Endothelial cell of umbilical vein (primary cell): ENCODE results near the gene EHMT1. TPM values are rescaled to one million over a fixed set of nuclear protein-coding genes. Genes with fewer than 3 reads are reported as not detected.

Experiments used
- BruUV-seq: library from RNA; stranded (reverse); fragments of 400-500 nt; replicated peaks from 2 replicates; lab custom pipeline; 2021; lab: Mats Ljungman, UMichigan
- CTCF ChIA-PET: fragments of 300-600, 350-600 bp; sonication (Branson Sonifier 250); formaldehyde crosslinking; loops from one replicate; lab custom pipeline; 2021; ENCODE audit warnings: antibody characterized with exemption, inconsistent platforms; lab: Charles Lee
- POLR2A ChIA-PET: fragments of 300-600, 350-600 bp; sonication (Branson Sonifier 250); formaldehyde crosslinking; loops from one replicate; lab custom pipeline; 2021; ENCODE audit warnings: antibody characterized with exemption, inconsistent platforms; lab: Charles Lee
- DNase-seq: peaks from one replicate; pipeline ENCODE4 v3.0.0-alpha.2; 2011; ENCODE audit warnings: low read depth, low spot score
- FAIRE-seq: peaks from 2 replicates; lab custom pipeline; 2011; peaks lifted over from hg19 to GRCh38; lab: Jason Lieb, UNC
- H2AFZ ChIP-seq: 2 replicates; pipeline ENCODE4 v1.6.0; 2012; ENCODE audit warnings: low read depth, low read length, control low read depth, inconsistent platforms
- H3K27ac ChIP-seq: 2 replicates; pipeline ENCODE4 v1.5.1; 2011; ENCODE audit warnings: low read depth, mild to moderate bottlenecking, control low read depth, low read length, moderate library complexity; ENCODE audit not compliant: insufficient read depth
- H3K27me3 ChIP-seq, 2 experiments: 2 replicates each; pipeline versions ENCODE4 v1.6.0 to v1.6.1; 2011; ENCODE audit warnings: low read length in 2 of 2, mixed read lengths in 1 of 2; ENCODE audit not compliant: control insufficient read depth in 2 of 2, insufficient read depth in 2 of 2
- H3K36me3 ChIP-seq, 2 experiments: 2 replicates in 1 of 2; 3 replicates in 1 of 2; pipeline ENCODE4 v1.5.1; 2011; ENCODE audit warnings: low read length in 2 of 2, mild to moderate bottlenecking in 1 of 2, moderate library complexity in 1 of 2; ENCODE audit not compliant: control insufficient read depth in 2 of 2, insufficient read depth in 2 of 2; ENCODE audit errors: extremely low read depth in 1 of 2
- H3K4me1 ChIP-seq: 3 replicates; pipeline ENCODE4 v1.5.1; 2011; ENCODE audit warnings: mild to moderate bottlenecking, low read length; ENCODE audit not compliant: control insufficient read depth, insufficient read depth; ENCODE audit errors: extremely low read depth
- H3K4me2 ChIP-seq: 2 replicates; pipeline ENCODE4 v1.6.1; 2011; ENCODE audit warnings: low read length, control low read depth, mixed read lengths; ENCODE audit not compliant: insufficient read depth
- H3K4me3 ChIP-seq, 3 experiments: fragments of 200-600 bp in 1 of 3; sonication (generic), shearing (Covaris generic) in 1 of 3; replicated peaks in 1 of 3; 2 replicates each; pipeline ENCODE4 v1.5.1; 2011 to 2016; ENCODE audit warnings: control low read depth in 3 of 3, low read length in 3 of 3, mild to moderate bottlenecking in 2 of 3, inconsistent platforms in 1 of 3, low read depth in 1 of 3, moderate library complexity in 1 of 3; ENCODE audit not compliant: insufficient read depth in 1 of 3
- H3K79me2 ChIP-seq: 2 replicates; pipeline ENCODE4 v1.6.0; 2012; ENCODE audit warnings: low read length, inconsistent platforms; ENCODE audit not compliant: control insufficient read depth, insufficient read depth
- H3K9ac ChIP-seq: replicated peaks from 2 replicates; pipeline ENCODE3; 2011; ENCODE audit warnings: low read length, control low read depth; ENCODE audit not compliant: insufficient read depth; ENCODE audit errors: extremely low read depth
- H3K9me1 ChIP-seq: replicated peaks from 3 replicates; pipeline ENCODE4 v1.6.0; 2011; ENCODE audit warnings: mild to moderate bottlenecking, low read length; ENCODE audit not compliant: control insufficient read depth, insufficient read depth; ENCODE audit errors: extremely low read depth
- H3K9me3 ChIP-seq: replicated peaks from 2 replicates; pipeline ENCODE4 v1.5.1; 2012; ENCODE audit warnings: low read length, inconsistent platforms; ENCODE audit not compliant: control insufficient read depth, insufficient read depth
- H4K20me1 ChIP-seq: replicated peaks from 2 replicates; pipeline ENCODE3; 2011; ENCODE audit warnings: mild to moderate bottlenecking, low read length; ENCODE audit not compliant: control insufficient read depth, insufficient read depth; ENCODE audit errors: extremely low read depth
- EZH2 ChIP-seq: IDR thresholded peaks from 2 replicates; pipeline ENCODE4 v1.6.1; 2012; ENCODE audit warnings: borderline replicate concordance, low read depth, mild to moderate bottlenecking, moderate library complexity, low read length, inconsistent platforms; ENCODE audit not compliant: severe bottlenecking
- FOS ChIP-seq: IDR thresholded peaks from 2 replicates; pipeline ENCODE4 v1.6.1; 2011; ENCODE audit warnings: mild to moderate bottlenecking, low read length, moderate library complexity, borderline replicate concordance; ENCODE audit not compliant: insufficient read depth
- GATA2 ChIP-seq: IDR thresholded peaks from 2 replicates; pipeline ENCODE4 v1.7.0; 2011; ENCODE audit warnings: low read depth, mild to moderate bottlenecking, moderate library complexity, mixed read lengths, low read length; ENCODE audit not compliant: insufficient read length, insufficient read depth
- JUN ChIP-seq: IDR thresholded peaks from 2 replicates; pipeline ENCODE4 v1.6.1; 2011; ENCODE audit warnings: borderline replicate concordance, low read depth; ENCODE audit not compliant: insufficient read length, insufficient read depth
- MYC ChIP-seq: IDR thresholded peaks from one replicate; pipeline ENCODE4 v1.6.1; 2011; ENCODE audit warnings: mild to moderate bottlenecking, low read depth, low read length
- POLR2A ChIP-seq: IDR thresholded peaks from 2 replicates; pipeline ENCODE4 v1.6.1; 2012; ENCODE audit warnings: low read depth, mild to moderate bottlenecking, control low read depth, low read length
- POLR2AphosphoS5 ChIP-seq: IDR thresholded peaks from 2 replicates; pipeline ENCODE4 v1.6.1; 2012; ENCODE audit warnings: low read depth, mild to moderate bottlenecking, control low read depth, low read length, moderate library complexity; ENCODE audit not compliant: insufficient read depth
- dilution Hi-C: fragments of 300-500 bp; cut with MboI; formaldehyde crosslinking; loops from one replicate; pipeline ENCODE4 v1.15.0; 2019; ENCODE audit warnings: low sequenced_read_pairs; ENCODE audit not compliant: extremely low pct_ligation_motif_present
- intact Hi-C: fragments of 100-400 bp; cut with micrococcal nuclease; formaldehyde crosslinking; loops from one replicate; pipeline ENCODE4 v1.10.0; 2022
- polyA plus RNA-seq, 4 experiments: library from polyadenylated mRNA; depleted of rRNA in 3 of 4; stranded (reverse) in 3 of 4; unstranded in 1 of 4; fragments of >200 nt; gene quantifications; 2 replicates each; pipeline versions ENCODE4 v1.2.1 to v1.2.3, GENCODE V29; 2011 to 2012; ENCODE audit warnings: missing spikeins in 1 of 4
- total RNA-seq: library from RNA; stranded (reverse); gene quantifications from 2 replicates; pipeline ENCODE4 v1.2.3, GENCODE V29; 2021
- TF ChIP-seq, protein P1 (sequence below): IDR thresholded peaks from 2 replicates; pipeline ENCODE4 v1.6.1; 2011; ENCODE audit not compliant: insufficient read depth, insufficient read length
- TF ChIP-seq, protein P2 (sequence below), 2 donors: IDR thresholded peaks; 1 replicate in 1 of 2; 2 replicates in 1 of 2; pipeline ENCODE4 v1.5.1; 2011; ENCODE audit warnings: low read length in 2 of 2, mild to moderate bottlenecking in 2 of 2, moderate library complexity in 2 of 2, control low read depth in 1 of 2, inconsistent platforms in 1 of 2, low read depth in 1 of 2; ENCODE audit not compliant: insufficient read depth in 1 of 2; ENCODE audit errors: extremely low read depth in 1 of 2

The EHMT1 gene
- total and polyA plus RNA-seq, 2 donors (not counting 3 experiments of a cell fraction or from before 2014, with no cell fraction given): 48.2 to 104 TPM

DNA sequence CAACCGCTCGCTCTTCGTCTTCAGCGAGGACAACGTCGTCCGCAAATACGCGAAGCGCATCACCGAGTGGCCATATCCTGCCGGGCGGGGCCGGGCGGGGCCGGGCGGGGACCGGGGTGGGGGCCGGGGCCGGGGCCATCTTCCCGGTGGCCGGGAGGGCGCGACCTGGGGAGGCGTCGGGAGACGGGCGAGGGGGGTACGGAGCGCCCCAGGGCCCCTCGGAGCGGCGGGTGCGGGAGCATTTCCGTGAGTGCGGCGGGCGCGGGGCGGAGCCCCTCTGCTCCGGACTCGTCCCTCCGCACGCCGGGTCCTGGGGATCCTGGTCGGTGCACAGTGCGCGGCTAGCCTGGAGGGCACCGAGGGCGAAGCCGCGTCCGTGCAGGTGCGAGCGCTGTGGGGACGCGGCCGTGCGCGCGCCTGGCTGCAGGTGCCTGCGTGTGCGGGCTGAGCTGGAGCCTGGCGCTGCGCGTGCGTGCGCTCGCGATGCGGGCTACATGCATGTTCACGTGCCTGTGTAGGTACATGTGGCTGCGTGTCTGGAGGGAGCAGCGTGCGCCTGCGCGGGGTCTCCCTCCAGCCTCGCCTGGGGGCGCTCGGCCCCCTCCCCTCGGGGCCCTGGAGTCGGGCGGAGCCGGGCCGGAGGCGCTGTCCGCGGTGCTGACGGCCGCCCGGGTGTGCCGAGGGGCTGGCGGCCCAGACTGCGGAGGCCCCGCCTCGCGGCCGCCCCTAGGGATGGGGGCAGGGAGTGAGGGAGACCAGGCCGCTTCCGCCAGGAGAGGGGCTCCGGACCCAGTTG lies 259.5 kb downstream of the EHMT1 start:
- H2AFZ ChIP-seq: no peak overlapping the region
- no peak overlapping the region for H3K27ac ChIP-seq
- ChIA-PET CTCF (no interaction called here), POLR2A (no interaction called here)
- H3K4me3 ChIP-seq: peak overlapping the region in 1 of 3 experiments; percentile 30
- BruUV-seq: no TSS peak
- dilution Hi-C loops (no loop called here), intact Hi-C loops (no loop called here)
- H3K27me3 ChIP-seq: peaks cover 0 to 3% of the 10 kb centered on the region in 2 experiments
- H3K9ac ChIP-seq: no peak overlapping the region
- peak overlapping the region; percentile 13 for H3K4me2 ChIP-seq
- no peaks in the 10 kb centered on the region for H3K9me3 ChIP-seq
- DNase-seq: peak; percentile 30
- FAIRE-seq: no peak
- H3K36me3 ChIP-seq: no peaks in the 10 kb centered on the region
- TF ChIP-seq MYC: no peak
- peak; percentile 70 for TF ChIP-seq EZH2
- H4K20me1 ChIP-seq: no peaks in the 10 kb centered on the region
- no peaks in the 10 kb centered on the region for H3K79me2 ChIP-seq
- H3K4me1 ChIP-seq: no peaks in the 10 kb centered on the region
- H3K9me1 ChIP-seq: no peaks in the 10 kb centered on the region

DNA sequence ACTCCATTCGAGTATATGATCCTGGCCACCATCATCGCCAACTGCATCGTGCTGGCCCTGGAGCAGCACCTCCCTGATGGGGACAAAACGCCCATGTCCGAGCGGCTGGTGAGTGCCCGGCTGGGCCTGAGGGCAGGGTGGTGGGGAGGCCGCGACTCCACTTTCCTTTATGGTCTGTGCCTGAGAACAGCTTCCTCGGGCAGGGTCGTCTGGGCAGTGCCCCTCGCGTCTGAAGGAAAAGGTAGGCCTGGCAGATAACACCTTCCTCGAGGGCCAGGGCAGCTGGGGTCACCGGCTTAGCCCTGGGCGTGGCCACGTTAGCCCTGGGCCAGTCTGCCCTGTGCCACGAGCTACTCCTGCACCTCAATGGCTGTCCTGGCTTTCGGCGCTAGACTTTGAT lies 260.2 kb downstream of the EHMT1 start:
- dilution Hi-C loops (no loop called here), intact Hi-C loops (no loop called here)
- Histone ChIP-seq H3K4me2 (no peak overlapping the region), H3K4me1 (no peaks in the 10 kb centered on the region), H3K27ac (no peak overlapping the region), H3K9me1 (no peaks in the 10 kb centered on the region), H3K79me2 (no peaks in the 10 kb centered on the region), H3K27me3 (peaks cover 0 to 3% of the 10 kb centered on the region in 2 experiments), H3K9me3 (no peaks in the 10 kb centered on the region), H2AFZ (no peak overlapping the region), H3K36me3 (no peaks in the 10 kb centered on the region), H3K9ac (no peak overlapping the region), H4K20me1 (no peaks in the 10 kb centered on the region), H3K4me3 (no peak overlapping the region)
- FAIRE-seq (no peak), DNase-seq (no peak)
- ChIA-PET CTCF (no interaction called here), POLR2A (no interaction called here)
- TF ChIP-seq, protein P1, sequence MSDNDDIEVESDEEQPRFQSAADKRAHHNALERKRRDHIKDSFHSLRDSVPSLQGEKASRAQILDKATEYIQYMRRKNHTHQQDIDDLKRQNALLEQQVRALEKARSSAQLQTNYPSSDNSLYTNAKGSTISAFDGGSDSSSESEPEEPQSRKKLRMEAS: no peak
- no peak for TF ChIP-seq POLR2AphosphoS5
- no peak for TF ChIP-seq JUN
- TF ChIP-seq POLR2A: no peak
- TF ChIP-seq, protein P2, sequence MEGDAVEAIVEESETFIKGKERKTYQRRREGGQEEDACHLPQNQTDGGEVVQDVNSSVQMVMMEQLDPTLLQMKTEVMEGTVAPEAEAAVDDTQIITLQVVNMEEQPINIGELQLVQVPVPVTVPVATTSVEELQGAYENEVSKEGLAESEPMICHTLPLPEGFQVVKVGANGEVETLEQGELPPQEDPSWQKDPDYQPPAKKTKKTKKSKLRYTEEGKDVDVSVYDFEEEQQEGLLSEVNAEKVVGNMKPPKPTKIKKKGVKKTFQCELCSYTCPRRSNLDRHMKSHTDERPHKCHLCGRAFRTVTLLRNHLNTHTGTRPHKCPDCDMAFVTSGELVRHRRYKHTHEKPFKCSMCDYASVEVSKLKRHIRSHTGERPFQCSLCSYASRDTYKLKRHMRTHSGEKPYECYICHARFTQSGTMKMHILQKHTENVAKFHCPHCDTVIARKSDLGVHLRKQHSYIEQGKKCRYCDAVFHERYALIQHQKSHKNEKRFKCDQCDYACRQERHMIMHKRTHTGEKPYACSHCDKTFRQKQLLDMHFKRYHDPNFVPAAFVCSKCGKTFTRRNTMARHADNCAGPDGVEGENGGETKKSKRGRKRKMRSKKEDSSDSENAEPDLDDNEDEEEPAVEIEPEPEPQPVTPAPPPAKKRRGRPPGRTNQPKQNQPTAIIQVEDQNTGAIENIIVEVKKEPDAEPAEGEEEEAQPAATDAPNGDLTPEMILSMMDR (IDR thresholded peaks at IDR 0.05; ENCODE audit: extremely low read depth in 1 of 2, insufficient read depth in 1 of 2, low read depth in 1 of 2, low read length in 2 of 2): no peak
- TF ChIP-seq GATA2: no peak
- TF ChIP-seq MYC: no peak
- no peak for TF ChIP-seq EZH2
- TF ChIP-seq FOS: no peak
- BruUV-seq: no TSS peak
